NCI-H1417 treated with DMSO at 0.1 percent for 48 hours (cell line): ENCODE data around the gene OSBPL6.
"Not testable (repeated sequence)": the region's sequence is repeated elsewhere in the genome, so short reads cannot be mapped to it uniquely, and the experiment has no call there.

Experiments used
- DNase-seq: peaks from one replicate; lab custom pipeline; 2025; lab: John Stamatoyannopoulos, UW

OSBPL6 gene

GRCh38 chr2:178403671-178404306, 209.5 kb downstream of the OSBPL6 start:
- DNase-seq = no peak

GRCh38 chr2:178404368-178404767, 210.1 kb downstream of the OSBPL6 start:
- DNase-seq = no peak

GRCh38 chr2:178409261-178409660, 214.9 kb downstream of the OSBPL6 start:
- DNase-seq = no peak

GRCh38 chr2:178412047-178412446, 217.7 kb downstream of the OSBPL6 start:
- DNase-seq = no peak

GRCh38 chr2:178412453-178412852, 218.1 kb downstream of the OSBPL6 start:
- not testable (repeated sequence) for DNase-seq

GRCh38 chr2:178413472-178414265, 219.4 kb downstream of the OSBPL6 start:
- peak; percentile 55 for DNase-seq

- peak; percentile 81 for DNase-seq
Observed at GRCh38 chr2:178414266-178415247, 220.2 kb downstream of the OSBPL6 start.

- no peak for DNase-seq
Observed at GRCh38 chr2:178415979-178416378, 221.7 kb downstream of the OSBPL6 start.

GRCh38 chr2:178417916-178418315, 223.6 kb downstream of the OSBPL6 start:
- no peak for DNase-seq

GRCh38 chr2:178418426-178418825, 224.1 kb downstream of the OSBPL6 start:
- DNase-seq = no peak

- DNase-seq = no peak
Observed at GRCh38 chr2:178419123-178419522, 224.8 kb downstream of the OSBPL6 start.

GRCh38 chr2:178420463-178420999, 226.2 kb downstream of the OSBPL6 start:
- DNase-seq = no peak

GRCh38 chr2:178422097-178422496, 227.8 kb downstream of the OSBPL6 start:
- no peak for DNase-seq

- not testable (repeated sequence) for DNase-seq
Observed at GRCh38 chr2:178423746-178424145, 229.4 kb downstream of the OSBPL6 start.

GRCh38 chr2:178425255-178425827, 231.0 kb downstream of the OSBPL6 start:
- no peak for DNase-seq

- no peak for DNase-seq
Observed at GRCh38 chr2:178426388-178426787, 232.1 kb downstream of the OSBPL6 start.

GRCh38 chr2:178427458-178427857, 233.1 kb downstream of the OSBPL6 start:
- DNase-seq = no peak

- DNase-seq = no peak
Observed at GRCh38 chr2:178428396-178428806, 234.1 kb downstream of the OSBPL6 start.

- DNase-seq = no peak
Observed at GRCh38 chr2:178429336-178429735, 235.0 kb downstream of the OSBPL6 start.

- no peak for DNase-seq
Observed at GRCh38 chr2:178436662-178437061, 242.3 kb downstream of the OSBPL6 start.

- no peak for DNase-seq
Observed at GRCh38 chr2:178441426-178441825, 247.1 kb downstream of the OSBPL6 start.
